Stimulated activated CD4-positive, alpha-beta T cell treated with anti-CD3 and anti-CD28 coated beads, TNF-alpha, amount 100 ng/mL, for 24 hours (primary cell): Measurements from ENCODE around the gene NFYC.
"Not testable (repeated sequence)": the region's sequence is repeated elsewhere in the genome, so short reads cannot be mapped to it uniquely, and the experiment has no call there.

Source experiments
- DNase-seq, 3 experiments: peaks; one replicate each; pipeline ENCODE4 v3.0.0-alpha.2; 2020; ENCODE audit warnings: low read depth in 3 of 3

The NFYC gene

DNA sequence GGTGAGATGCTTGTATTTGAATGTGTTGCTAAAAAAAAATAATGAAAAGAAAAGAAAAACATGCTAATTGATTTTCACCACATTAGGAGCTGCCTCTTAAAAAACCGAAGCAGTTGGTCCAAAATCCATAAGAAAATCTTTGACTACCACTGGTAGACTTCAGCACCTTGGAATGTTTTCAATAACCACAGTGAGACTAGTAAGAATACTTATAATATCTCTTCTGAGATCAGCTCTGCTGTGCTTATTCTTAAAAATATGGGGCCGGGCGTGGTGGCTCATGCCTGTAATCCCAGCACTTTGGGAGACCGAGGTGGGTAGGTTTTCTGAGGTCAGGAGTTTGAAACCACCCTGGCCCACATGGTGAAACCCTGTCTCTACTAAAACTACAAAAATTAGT, 15.1 kb downstream of the NFYC start:
- no peak for DNase-seq

DNA sequence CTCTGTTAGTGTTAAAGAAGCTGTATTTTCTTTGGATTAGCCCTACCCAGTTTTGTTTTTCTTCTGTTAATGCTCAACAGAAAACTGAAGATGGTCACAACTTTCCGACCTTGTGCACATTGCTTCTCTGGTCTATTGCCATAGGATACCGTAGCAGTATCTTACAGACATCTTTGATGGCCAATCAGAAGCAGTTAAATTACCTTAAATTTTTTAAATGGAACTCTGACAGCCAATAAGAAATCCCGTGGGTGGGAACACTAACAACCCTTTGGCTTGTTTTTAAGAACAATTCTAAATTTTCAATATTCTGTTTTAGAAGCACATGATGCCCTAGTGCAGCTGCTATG, 17.2 kb downstream of the NFYC start:
- DNase-seq: no peak

DNA sequence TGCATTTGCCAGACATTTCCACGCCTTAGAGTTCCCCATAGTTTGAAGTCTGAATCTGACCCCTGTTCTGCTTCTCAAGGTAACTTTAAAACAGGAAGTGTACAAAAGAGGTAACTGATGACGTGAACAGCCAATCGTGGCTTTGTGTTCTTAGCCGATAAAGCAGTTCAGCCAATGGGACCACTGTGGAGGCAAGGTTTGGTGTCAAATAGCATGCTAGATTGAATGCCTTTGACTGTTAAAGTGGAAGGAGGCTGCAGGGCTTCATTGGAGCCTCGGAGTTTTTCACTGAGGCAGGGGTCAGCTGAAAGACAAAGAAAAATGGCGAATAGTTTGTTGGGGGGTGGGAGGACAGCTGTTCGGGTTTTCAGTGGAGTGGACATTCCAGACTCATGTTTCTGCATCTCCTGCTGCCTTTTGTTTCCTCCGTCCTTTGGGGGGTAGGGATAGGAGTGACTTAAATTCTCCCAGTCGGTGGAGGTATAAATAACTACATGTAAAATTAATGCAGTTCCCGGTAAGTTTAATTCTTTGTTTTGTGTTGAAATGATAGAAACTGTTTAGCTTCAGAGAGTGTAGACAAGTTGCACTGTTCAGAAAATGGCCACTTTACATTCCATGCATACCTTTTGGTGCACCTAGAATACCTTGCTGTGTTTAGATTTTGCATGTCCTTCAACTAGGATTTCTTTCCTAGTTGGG, 17.7 kb downstream of the NFYC start:
- DNase-seq: peak; percentile 29 to 49 (median 41)

DNA sequence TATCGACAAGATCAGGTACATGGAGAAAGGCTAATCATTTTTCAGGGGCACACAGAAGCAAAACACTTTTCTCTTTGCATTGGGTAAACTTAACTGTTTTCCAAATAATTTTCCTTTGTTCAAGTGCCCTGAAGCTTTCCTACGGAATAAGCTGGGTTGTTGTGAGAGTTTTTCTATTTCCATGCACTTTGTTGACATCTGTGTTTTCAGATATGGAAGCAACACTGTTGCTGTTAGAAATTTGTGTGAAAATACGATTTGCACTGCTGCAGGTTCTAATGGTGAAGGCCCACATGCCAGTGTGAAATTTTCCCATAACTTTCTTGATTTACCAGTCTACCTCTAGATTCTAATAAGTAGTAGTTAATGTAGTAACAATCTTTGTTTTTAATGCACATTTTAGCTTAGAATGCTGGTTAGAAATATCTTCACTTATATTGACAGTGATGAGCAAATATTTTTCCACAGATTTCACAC, 18.3 kb downstream of the NFYC start:
- DNase-seq: no peak

DNA sequence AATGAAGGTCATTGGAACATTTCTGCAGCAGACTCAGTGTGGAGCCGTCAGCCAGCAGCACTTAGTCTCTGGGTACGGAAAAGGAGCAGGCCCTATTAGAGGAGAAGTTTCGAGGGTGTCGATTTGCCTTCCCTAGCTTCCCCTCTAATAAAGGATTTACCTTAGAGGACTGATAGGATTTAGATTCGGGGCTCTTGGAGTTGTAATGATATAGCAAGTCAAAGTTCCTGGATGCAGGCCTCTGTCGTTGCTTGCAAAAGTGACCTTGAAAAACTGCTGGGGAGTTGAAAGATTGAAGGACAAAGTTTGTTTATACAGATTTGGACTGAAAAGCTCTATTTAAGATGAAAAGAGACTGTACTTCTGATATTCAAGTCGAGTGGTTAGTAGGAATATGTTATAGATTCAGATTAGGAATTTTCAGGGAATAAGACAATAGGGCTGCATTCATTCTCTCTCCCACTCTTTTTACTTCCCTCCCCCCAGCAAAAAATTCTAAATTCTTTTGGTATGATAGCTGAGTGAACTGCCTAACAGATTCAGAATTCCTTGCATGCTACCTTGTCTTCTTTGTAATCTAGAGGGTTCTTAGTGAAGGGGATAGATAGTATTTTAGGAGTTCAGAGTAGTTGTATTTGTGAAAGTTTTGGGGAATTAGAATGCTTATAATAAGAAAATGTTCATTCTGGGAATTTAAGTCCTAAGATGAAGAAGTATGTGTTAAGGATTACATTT, 19.2 kb downstream of the NFYC start:
- no peak for DNase-seq

DNA sequence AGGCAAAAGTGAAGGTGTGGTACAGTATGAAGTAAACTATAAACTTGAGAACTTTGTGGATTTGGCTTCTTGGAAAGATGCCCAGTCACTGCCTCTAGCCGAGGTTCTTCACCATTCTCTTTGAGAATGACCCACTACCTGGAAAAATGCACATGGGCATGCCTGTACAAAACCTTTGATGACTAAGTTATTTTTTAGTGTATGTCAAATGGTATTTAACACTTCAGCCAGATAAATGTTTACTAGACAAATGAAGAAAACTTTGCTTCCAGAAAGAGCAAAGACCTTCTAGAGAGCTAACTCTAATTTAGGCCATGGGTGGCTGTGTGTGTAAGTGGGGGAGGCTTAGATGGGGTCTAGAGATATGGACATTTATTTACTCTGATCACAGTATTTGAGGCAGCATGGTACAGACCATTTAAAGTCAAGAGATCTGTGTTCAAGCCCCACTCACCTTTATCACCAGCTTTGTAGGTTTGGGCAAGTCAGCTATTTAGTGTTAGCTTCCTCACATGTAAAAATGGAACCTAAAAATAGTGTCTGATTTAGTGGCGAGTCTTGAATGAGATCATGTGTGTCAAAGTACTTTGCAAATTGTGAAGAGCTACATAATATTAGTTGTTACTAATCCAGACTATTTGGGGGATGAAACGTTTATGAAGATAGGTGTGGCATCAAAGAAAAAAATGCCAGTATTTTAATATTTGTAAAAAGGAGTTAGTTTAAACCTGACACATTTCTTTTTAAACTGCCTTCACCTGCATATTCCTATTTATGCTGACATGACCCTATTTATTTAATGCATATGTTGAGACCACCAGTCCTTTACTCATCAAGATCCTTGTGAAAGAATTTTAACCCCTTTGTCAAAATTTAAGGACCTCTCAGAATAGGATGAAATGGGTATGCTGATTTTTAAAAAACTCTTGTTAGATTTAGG, 20.2 kb downstream of the NFYC start:
- DNase-seq: no peak

DNA sequence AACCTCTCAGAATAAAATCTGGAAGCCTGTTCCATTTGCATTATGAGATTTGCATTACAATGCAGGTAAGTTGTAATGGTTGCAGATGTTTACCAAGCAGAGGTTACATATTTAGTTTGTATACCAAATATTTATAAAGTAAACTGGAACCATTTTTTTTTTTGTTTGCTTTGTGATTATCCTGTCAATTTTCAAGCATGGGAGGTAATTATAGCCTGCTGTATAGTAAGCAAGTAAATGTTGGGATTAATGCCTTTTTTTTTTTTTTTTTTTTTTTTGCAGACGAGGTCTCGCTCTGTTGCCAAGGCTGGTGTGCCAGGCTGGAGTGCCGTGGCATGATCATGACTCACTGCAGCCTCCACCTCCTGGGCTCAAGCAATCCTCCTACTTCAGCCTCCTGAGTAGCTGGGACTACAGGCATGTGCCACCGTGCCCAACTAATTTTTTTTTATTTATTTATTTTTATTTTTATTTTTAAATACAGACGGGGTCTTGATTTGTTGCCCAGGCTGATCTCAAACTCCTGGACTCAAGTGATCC, 21.0 kb downstream of the NFYC start:
- no peak for DNase-seq

DNA sequence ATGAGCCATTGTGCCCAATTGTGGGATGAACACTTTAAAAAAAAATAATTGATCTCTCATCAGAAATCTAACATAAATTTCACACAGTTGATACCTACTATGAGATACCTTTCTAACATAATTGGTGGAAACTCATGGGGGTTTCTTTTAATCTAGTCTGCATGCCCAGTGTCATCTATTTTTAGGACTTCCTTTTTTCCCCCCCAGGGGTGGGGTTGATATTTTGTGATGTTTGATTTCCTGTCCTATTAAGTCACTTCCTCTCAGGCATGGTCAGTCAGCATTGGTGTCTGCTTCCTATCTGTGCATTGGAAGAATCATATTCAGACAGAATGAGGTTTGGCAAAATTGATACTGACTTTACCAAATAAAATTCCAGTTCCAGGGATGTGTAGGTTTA, 21.5 kb downstream of the NFYC start:
- no peak for DNase-seq

DNA sequence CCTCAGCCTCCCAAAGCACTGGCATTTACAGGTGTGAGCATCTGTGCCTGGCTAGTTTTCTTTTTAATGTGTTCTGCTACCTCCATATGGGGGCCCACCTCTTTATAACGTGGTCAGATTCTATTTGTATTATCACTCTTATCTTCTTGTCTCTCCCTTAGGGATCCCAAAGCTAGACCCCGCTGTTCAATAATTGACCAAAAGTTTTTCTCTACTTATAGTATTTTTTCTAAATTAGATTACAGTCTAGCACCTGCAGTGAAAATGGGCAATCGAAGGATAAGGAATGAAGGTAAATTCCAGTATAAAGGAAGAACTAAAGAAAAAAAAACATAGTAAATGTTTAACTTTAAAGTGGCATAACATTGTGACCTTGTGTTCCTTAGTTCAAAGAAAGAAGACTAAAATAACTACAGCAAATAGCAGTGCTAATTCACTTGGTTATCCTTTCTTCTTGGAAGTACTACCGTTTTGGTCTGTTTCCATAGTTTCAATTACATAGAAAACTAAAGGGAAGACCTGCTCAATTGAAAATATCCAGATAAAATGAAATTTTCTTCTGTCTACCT, 24.1 kb downstream of the NFYC start:
- no peak for DNase-seq

DNA sequence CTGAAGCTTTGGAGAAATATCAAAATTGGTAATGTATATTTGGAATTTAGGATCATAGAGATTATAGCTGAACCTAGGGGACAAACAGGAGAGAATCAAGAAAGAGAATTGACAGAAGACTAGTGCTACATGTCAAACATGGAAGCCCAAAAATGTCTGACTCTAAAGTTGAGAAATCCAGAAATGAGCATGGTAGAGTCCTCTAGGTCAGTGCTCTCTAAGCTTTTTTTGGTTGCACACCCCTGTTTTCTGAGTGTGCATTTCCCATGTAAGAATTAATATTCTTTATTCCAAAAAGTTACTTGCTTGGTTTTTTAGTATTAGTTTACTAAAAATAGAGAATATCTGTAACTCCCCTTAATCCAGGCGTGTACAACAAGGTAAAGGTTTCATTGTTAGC, 25.6 kb downstream of the NFYC start:
- DNase-seq: no peak

DNA sequence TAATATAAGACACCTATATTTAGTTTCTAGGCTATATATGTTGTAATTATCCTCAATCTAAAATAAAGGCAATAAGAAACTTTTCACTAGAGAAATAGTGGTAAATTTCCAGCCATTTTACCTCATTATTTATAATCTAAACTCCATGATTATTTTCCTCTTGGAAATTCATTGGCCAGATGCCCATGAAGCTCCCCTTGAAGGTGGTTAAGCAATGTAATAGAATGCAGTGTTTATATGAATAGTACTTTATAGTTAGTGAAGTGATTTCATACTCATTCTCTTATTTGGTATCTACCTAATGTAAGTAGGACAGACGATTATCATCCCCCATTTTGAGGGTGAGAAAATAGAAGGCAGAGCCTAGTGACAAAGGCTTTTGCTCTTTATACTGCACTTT, 26.5 kb downstream of the NFYC start:
- DNase-seq: no peak

DNA sequence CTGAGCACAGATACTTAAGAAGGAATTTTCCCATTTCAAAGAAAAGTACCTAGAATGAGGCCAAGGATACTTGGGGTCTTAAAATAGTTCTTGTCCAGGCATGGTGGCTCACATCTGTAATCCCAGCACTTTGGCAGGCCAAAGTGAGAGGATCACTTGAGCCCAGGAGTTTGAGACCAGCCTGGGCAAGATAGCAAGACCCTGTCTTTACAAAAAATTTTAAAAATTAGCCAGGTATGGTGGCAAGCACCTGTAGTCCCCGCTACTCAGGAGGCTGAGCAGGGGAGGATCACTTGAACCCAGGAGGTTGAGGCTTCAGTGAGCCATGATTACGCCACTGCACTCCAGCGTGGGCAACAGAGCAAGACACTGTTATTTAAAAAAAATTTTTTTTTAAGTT, 29.0 kb downstream of the NFYC start:
- DNase-seq: no peak

DNA sequence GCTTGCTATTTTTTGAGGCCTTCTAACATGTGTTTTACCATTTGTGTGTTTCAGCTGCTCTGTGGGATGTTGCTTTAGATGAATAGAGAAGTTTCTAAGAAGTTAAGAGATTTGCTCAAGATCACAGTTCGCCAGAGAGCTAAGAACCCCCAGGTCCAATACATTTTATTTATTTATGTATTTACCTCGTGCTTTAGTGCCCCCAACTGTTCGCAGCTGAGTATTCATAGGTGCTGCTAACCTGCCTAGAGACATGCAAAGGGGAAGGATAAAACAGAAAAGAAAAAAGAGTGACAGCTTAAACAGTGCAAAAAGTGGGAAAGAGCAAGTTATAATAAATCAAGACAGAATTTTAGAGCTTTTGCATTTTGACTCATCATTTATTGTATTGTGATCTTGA, 31.1 kb downstream of the NFYC start:
- no peak for DNase-seq

DNA sequence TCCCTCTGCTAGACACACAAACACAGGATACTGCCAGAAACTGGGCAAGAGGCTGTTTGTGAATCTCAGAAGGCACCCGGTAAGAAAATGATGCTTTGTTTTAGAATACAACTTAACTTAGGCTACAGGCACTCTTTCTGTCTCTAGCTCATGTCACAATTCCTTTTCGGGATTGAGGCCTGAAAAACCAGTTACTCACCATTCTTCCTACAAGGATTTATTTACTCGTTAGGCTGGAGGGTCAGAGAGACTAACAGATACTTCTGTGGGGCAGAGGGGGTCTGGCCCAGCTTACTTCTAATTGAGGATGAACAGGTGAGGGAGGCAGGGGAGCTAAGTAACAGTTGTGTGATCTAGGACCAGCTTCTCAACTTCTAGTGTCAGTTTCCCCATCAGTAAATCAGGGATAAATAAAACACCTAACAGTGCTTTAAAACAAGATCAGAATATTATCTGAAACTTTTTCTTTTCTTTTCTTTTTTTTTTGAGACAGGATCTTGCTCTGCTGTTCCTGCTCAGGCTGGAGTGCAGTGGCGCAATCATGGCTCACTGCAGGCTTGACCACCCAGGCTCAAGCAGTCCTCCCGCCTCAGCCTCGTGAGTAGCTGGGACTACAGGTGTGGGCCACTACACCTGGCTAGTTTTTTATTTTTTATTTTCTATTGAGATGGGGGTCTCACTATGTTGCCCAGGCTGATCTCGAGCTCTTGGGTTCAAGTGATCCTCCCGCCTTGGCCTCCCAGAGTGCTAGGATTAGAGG, 31.9 kb downstream of the NFYC start:
- DNase-seq: no peak

DNA sequence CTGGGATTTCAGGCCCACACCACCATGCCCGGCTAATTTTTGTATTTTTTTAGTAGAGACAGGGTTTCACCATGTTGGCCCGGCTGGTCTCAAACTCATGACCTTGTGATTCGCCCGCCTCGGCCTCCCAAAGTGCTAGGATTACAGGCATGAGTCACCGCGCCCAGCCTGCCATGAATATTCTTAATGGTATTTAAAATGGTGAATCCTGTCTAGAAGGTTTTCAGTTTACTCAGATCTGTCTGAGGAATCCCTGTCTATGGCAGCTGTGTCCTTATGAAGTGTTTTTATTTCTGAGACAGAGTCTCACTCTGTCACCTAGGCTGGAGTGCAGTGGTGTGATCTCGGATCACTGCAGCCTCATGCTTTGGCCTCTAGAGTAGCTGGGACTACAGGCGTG, 36.2 kb downstream of the NFYC start:
- DNase-seq: not testable (repeated sequence)

DNA sequence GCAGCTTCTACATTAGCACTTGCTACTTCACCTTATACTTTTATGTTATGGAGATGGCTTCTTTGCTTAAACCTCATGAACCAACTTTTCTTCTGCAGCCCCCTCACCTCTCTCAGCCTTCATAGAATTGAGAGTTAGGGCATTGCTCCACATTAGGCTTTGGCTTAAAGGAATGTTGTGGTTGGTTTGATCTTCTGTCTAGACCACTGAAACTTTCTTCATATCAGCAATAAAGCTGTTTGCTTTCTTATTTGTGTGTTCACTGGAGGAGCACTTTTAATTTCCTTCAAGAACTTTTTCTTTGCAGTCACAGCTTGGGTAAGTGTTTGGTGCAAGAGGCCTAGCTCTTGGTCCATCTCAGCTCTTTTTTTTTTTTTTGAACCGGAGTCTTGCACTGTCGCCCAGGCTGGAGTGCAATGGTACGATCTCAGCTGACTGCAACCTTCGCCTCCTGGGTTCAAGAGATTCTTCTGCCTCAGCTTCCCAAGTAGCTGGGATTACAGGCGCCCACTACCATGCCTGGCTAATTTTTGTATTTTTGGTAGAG, 37.9 kb downstream of the NFYC start:
- not testable (repeated sequence) for DNase-seq

DNA sequence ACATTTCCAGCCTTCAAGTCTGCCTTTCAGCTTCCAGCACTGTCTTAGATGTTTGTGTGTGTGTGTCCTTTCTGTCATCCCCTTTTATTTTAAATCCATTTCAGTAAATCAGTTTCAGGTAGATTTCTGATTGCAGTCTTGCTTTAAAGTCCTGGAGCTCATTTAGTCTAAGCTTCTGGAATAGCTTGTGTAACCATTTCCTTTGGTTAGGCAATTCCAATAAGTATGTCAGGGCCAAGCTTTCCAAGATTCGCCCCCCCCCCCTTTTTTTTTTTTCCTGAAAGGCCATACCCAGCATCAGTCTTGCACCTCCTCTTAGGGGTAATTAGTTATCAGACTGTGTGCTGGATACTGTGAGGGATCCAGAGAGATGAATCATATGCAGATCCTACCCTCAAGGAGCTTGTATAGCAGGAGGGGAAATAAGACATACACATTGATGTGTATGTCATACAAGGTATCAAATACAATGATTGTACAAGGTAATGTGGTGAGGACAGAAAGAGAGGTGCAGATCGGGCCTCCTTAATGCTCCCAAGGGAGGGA, 41.3 kb downstream of the NFYC start:
- no peak for DNase-seq

DNA sequence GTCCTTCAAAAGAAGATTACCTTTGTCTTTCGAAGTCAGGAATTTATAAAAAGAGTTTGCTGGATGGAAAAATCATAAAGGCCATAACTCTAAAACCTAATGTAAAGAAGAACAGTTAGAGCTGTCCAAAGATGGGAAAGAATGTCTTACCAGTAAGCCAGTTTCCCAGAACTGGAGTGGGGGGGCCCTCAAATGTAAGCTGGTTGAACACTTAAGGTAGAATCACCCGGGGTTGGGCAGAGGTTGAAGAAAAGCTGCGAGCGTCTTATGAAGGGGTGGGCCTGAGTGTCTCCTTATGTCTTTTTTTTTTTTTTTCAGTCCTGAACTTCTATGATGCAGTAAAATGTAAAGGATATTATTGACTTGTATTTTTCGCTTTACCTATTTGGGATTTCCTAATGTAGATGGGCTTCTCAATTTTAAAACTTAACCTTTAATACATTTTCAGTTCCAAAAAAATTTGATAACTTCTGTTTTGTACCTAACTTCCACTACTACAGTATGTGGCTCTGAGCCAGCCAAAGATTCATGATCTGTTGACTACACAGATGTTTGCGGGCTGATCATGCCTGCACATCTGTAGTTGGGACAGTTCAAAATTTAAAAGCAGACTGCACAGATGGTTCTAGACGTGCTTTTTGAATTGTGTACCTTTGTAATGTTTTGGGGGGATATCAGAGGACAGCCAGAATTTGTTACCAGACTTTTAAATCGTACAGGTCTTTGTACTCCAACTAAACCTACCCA, 43.6 kb downstream of the NFYC start:
- no peak for DNase-seq

DNA sequence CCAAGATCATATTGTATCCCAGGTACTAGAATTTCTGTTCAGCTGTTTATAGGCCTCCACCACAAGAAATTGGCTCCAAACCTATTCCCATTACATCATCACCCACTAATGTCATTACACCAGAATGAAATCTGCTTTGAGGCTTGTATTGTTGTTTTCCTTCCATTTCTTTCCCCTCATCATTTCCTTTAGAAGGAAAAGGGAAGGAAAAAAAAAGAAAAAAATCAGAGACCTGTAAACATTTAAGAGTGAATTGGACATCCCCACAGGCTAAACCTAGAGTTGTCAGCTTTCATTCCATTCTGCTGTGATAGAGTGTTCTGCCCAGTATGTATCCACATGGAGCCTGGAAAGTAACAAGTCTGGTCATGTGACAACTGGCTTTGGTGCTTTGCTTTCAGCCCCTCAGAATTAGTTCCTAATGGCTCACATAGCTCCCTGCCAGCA, 44.6 kb downstream of the NFYC start:
- no peak for DNase-seq

DNA sequence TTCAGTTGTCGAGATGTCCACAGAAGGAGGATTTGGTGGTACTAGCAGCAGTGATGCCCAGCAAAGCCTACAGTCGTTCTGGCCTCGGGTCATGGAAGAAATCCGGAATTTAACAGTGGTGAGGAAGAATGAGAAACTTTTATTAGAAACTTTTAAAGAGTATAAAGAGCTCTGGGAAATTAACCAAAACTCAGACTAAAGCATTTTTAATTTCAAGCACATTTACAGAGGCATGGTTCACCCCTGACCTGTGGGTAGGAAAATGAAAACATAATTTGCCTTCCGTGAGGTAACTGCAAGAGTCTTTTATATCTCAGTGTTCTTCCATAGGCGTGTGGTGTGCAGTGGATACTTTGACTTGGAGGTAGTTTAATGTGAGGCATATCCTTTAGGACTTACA, 47.3 kb downstream of the NFYC start:
- no peak for DNase-seq
